Vagina (tissue), 2 donors: ENCODE data around the gene ARFGEF3.

Source experiments
- CTCF ChIP-seq, 3 experiments: fragments of 450-650 bp in 2 of 3; fragments of 200-600 bp in 1 of 3; sonication (generic) in 1 of 3; IDR thresholded peaks; one replicate each; pipeline ENCODE4 v1.5.1; 2017 to 2019; ENCODE audit warnings: antibody characterized with exemption in 3 of 3, mild to moderate bottlenecking in 2 of 3, moderate library complexity in 2 of 3
- POLR2AphosphoS5 ChIP-seq, 2 donors: sonication (generic); formaldehyde crosslinking; IDR thresholded peaks; one replicate each; pipeline ENCODE4 v1.9.0; 2017; ENCODE audit warnings: antibody characterized with exemption in 2 of 2, mild to moderate bottlenecking in 2 of 2, low read depth in 1 of 2; ENCODE audit not compliant: insufficient read depth in 1 of 2

DNA sequence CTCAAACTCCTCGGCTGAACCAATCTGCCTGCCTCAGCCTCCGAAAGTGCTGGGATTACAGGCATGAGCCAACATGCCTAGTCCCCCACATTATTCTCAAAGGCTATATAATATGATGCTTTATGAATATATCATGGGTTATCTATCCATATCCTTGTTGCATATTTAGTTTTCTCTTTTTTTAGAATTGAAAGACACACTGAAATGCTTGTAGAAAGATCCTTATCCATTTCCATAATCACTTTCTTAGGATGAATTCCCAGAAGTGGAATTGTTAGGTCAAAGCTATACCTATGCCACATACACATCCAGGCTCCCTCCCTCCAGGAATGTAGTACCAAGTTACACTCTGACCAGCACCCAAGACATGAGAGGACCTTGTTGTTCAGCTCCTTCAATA lies 2.5 kb upstream of the ARFGEF3 start:
- TF ChIP-seq POLR2AphosphoS5 (IDR thresholded peaks at IDR 0.05; ENCODE audit: insufficient read depth in 1 of 2, low read depth in 1 of 2) (no peak), CTCF (IDR thresholded peaks at IDR 0.05) (no peak)
